Measurements from ENCODE around the gene SPHK1.
A peak's percentile ranks its signal among the peaks of the same experiment; 100 is the strongest.

SPHK1 gene, protein sequence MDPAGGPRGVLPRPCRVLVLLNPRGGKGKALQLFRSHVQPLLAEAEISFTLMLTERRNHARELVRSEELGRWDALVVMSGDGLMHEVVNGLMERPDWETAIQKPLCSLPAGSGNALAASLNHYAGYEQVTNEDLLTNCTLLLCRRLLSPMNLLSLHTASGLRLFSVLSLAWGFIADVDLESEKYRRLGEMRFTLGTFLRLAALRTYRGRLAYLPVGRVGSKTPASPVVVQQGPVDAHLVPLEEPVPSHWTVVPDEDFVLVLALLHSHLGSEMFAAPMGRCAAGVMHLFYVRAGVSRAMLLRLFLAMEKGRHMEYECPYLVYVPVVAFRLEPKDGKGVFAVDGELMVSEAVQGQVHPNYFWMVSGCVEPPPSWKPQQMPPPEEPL

DNA sequence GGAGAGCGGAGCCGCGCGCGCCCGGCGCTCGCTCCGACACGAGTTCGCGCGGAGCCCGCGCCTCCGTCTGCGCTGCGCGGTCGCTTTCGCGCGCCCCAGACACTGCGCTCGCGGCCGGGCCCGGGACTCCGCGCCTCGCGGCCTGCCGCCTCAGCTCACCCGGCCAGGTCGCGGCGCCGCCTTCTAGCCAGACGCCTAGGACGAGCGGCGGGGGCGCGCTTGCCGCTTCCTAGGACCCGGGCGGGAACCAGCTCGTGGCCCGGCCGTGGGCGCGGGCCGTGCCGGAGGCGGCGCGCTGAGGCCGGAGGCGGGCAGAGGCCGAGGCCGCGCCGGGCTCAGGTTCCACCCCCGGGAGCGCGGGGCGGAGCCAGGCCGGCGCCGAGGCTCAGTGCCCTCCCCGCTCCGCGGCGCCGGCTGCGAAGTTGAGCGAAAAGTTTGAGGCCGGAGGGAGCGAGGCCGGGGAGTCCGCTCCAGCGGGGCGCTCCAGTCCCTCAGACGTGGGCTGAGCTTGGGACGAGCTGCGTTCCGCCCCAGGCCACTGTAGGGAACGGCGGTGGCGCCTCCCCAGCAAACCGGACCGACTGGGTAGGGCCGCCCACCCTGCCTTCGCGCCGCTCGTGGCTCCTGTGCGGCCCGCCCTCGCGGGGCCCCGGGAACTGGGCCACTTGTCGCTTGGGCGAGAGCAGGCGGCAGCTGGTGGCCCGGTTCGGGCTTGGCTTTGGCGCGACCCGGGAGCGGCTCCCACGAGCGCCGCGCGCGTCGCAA is at the start of gene SPHK1:
TSS of gene SPHK1 (plus strand) at position 388 of the 765 bp plus-strand sequence. CDS start 1,036 bp downstream, outside the sequence.
- DNase-seq: peak; percentile 82

DNA sequence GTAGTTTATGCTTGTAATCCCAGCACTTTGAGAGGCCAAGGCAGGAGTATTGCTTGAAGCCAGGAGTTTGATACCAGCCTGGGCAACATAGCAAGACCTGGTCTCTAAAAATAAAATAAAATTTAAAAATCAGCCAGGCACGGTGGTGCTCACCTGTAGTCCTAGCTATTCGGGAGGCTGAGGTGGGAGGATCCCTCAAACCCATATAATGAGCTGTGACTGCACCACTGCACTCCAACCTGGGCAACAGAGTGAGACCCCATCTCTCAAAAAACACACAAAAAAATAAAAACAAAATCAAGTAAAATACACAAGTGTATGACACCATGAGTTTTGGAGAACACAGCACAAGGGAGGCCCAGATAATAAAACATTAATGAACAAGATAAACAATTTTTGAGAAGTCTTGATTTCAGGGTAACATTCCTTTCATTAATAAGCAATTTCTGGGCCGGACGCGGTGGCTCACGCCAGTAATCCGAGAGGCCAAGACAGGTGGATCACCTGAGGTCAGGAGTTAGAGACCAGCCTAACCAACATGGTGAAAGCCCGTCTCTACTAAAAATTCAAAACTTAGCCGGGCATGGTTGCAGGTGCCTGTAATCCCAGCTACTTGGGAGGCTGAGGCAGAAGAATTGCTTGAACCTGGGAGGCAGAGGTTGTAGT is 48.6 kb upstream of the SPHK1 start:
- Mint-ChIP-seq H3K9me3 (no peaks in the 10 kb centered on the region), H3K27me3 (ENCODE audit: low read depth, poor library complexity) (no peaks in the 10 kb centered on the region), H3K27ac (no peak overlapping the region), H3K36me3 (ENCODE audit: low read depth) (peaks cover 45% of the 10 kb centered on the region), H3K4me1 (no peaks in the 10 kb centered on the region), H3K4me3 (no peak overlapping the region)
- DNase-seq: no peak
- TF ChIP-seq, protein P1, sequence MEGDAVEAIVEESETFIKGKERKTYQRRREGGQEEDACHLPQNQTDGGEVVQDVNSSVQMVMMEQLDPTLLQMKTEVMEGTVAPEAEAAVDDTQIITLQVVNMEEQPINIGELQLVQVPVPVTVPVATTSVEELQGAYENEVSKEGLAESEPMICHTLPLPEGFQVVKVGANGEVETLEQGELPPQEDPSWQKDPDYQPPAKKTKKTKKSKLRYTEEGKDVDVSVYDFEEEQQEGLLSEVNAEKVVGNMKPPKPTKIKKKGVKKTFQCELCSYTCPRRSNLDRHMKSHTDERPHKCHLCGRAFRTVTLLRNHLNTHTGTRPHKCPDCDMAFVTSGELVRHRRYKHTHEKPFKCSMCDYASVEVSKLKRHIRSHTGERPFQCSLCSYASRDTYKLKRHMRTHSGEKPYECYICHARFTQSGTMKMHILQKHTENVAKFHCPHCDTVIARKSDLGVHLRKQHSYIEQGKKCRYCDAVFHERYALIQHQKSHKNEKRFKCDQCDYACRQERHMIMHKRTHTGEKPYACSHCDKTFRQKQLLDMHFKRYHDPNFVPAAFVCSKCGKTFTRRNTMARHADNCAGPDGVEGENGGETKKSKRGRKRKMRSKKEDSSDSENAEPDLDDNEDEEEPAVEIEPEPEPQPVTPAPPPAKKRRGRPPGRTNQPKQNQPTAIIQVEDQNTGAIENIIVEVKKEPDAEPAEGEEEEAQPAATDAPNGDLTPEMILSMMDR (IDR thresholded peaks at IDR 0.05): no peak

More for the DNA sequence above, at the start of gene SPHK1:
- Mint-ChIP-seq H3K27me3 (ENCODE audit: low read depth, poor library complexity) (peaks cover 63% of the 10 kb centered on the region), H3K4me1 (peaks cover 23% of the 10 kb centered on the region), H3K36me3 (ENCODE audit: low read depth) (peaks cover 6% of the 10 kb centered on the region), H3K4me3 (peak within 1 kb of the TSS; percentile 84), H3K27ac (no peak within 1 kb of the TSS), H3K9me3 (no peaks in the 10 kb centered on the region)
- TF ChIP-seq, protein P1 (IDR thresholded peaks at IDR 0.05): no peak

DNA sequence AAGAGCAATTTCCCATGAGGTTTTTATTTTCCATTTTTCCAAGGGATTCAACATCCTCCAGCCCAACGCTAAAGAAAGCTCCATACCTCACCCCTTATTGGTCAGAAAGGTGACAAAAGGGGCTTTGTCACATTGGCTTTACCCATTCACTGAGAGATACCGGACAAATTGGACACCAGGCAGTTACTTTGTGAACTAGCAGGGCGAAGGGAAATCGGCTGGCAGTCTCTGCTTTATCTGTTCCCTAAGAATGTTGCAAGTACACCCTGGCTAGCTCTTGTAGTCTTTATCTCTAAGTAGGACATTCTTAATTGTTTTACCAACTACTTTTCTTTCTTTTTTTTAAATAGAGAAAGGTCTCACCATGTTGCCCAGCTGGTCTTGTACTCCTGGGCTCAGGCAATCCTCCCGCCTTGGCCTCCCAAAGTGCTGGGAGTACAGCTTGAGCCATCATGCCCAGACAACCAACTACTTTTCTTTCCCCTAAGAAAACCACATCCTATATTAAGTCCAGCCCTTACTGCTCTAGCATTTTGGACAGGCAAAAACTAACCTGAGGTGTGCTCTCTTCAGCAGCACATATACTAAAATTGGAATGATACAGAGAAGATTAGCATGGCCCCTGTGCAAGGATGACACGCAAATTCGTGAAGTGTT is 47.5 kb upstream of the SPHK1 start:
- Mint-ChIP-seq H3K4me1 (no peaks in the 10 kb centered on the region), H3K27me3 (ENCODE audit: low read depth, poor library complexity) (no peaks in the 10 kb centered on the region), H3K4me3 (no peak overlapping the region), H3K36me3 (ENCODE audit: low read depth) (peaks cover 45% of the 10 kb centered on the region), H3K27ac (no peak overlapping the region), H3K9me3 (no peaks in the 10 kb centered on the region)
- TF ChIP-seq, protein P1 (IDR thresholded peaks at IDR 0.05): no peak
- no peak for DNase-seq

DNA sequence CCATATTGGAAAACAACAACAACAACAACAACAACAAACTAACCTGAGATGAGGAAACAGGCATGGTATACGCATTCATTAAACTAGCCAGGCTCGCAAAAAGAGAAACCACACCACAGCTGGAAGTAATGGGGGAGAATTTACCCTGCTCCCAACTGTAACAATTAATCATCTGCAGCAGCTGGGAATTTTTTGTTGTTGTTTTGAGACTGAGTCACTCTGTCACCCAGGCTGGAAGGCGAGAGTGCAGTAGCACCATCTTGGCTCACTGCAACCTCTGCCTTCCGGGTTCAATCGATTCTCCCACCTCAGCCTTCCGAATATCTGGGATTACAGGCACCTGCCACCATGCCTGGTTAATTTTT is 47.0 kb upstream of the SPHK1 start:
- no peak overlapping the region for H3K27ac Mint-ChIP-seq

DNA sequence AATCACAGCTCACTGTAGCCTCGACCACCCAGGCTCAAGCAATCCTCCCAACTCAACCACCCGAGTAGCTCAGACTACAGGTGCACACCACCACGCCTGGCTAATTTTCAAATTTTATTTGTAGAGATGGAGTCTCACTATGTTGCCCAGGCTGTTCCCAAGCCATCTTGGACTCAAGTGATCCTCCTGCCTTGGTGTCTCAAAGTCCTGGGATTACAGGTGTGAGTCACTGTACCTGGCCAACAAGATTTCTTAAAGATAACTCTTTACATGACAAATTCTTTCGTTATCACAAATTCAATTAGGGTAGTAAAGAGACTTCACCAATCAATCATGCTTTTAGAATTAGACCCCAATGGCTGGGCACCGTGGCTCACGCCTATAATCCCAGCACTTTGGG is 43.1 kb upstream of the SPHK1 start:
- Mint-ChIP-seq H3K36me3 (ENCODE audit: low read depth) (peaks cover 55% of the 10 kb centered on the region), H3K4me3 (no peak overlapping the region), H3K4me1 (peaks cover 4% of the 10 kb centered on the region), H3K9me3 (no peaks in the 10 kb centered on the region), H3K27me3 (ENCODE audit: low read depth, poor library complexity) (peaks cover 2% of the 10 kb centered on the region), H3K27ac (no peak overlapping the region)
- TF ChIP-seq, protein P1 (IDR thresholded peaks at IDR 0.05): no peak
- DNase-seq: no peak

More for the DNA sequence above, 47.0 kb upstream of the SPHK1 start:
- Mint-ChIP-seq H3K27me3 (ENCODE audit: low read depth, poor library complexity) (peaks cover 2% of the 10 kb centered on the region), H3K4me3 (no peak overlapping the region), H3K36me3 (ENCODE audit: low read depth) (peaks cover 46% of the 10 kb centered on the region), H3K9me3 (no peaks in the 10 kb centered on the region), H3K4me1 (no peaks in the 10 kb centered on the region)
- no peak for DNase-seq
- TF ChIP-seq, protein P1 (IDR thresholded peaks at IDR 0.05): no peak

Data from nephron progenitor cell (in vitro differentiated cells).